H1 (cell line): ENCODE data around the gene KLF13. TPM values are rescaled to one million over a fixed set of nuclear protein-coding genes. Genes with fewer than 3 reads are reported as not detected.

Source experiments
- FOSL1 ChIP-seq: IDR thresholded peaks from 2 replicates; pipeline ENCODE4 v1.6.1; 2011; ENCODE audit warnings: mild to moderate bottlenecking, low read depth, low read length, moderate library complexity; ENCODE audit not compliant: insufficient read depth
- GABPA ChIP-seq: IDR thresholded peaks from 2 replicates; pipeline ENCODE4 v1.6.1; 2011; ENCODE audit warnings: mild to moderate bottlenecking, low read length, moderate library complexity, borderline replicate concordance; ENCODE audit not compliant: insufficient read depth
- HDAC6 ChIP-seq: IDR thresholded peaks from one replicate; pipeline ENCODE4 v1.7.1; 2012; ENCODE audit warnings: low read depth, mild to moderate bottlenecking, inconsistent platforms, low read length, moderate library complexity
- KDM1A ChIP-seq: fragments of 200-600, 300-600 bp; sonication (generic); IDR thresholded peaks from 2 replicates; pipeline ENCODE4 v1.7.1; 2016; ENCODE audit warnings: mild to moderate bottlenecking, low read length, borderline replicate concordance
- PHF8 ChIP-seq: fragments of 200-600 bp; sonication (generic); conservative IDR thresholded peaks from 2 replicates; pipeline ENCODE4 v1.7.1; 2012; ENCODE audit warnings: low read depth, mild to moderate bottlenecking, inconsistent platforms, low read length, moderate library complexity
- polyA plus RNA-seq, 7 experiments: library from polyadenylated mRNA; depleted of rRNA in 3 of 7; stranded (reverse) in 5 of 7; unstranded in 2 of 7; fragments of >200 nt in 5 of 7; fragments of 200-250 nt in 2 of 7; gene quantifications; 1 replicate in 5 of 7; 2 replicates in 1 of 7; 4 replicates in 1 of 7; pipeline versions ENCODE4 v1.2.1 to v1.2.3, GENCODE V29; 2011 to 2013; ENCODE audit warnings: missing spikeins in 2 of 7, mixed read lengths in 2 of 7
- total RNA-seq: library from RNA; stranded (reverse); fragmentation: NEBNext Ultra II Directional; extraction: Animal tissue kit (Norgen Biotek cat#: 25700); gene quantifications from 2 replicates; pipeline ENCODE4 v1.2.1, GENCODE V29; 2021

KLF13 gene
- total and polyA plus RNA-seq, 2 of the 8 experiments (the other 6 are each of a cell fraction or from before 2014, with no cell fraction given): 18.3 to 33.4 TPM

DNA sequence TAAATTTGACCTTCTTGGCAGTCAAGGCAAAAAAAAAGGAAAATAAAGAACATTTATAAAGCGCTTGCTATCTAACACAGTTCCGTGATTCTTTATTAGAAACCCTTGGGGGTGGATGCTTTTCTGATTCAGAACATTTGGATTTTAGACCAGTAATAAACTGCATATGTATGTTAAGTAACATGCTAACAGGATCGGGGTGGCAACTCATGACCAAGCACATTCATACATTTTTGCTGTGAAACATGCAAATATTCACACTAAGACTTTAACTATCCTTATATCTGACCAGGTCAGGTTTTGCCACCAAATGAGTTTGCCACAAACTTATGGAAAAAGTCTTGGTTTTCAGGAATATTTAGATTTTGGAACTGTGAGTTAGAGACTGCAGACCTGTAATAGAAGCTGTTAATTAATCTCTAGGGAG lies 30.4 kb upstream of the KLF13 start (continued):
- TF ChIP-seq HDAC6 (no peak), KDM1A (no peak), PHF8 (no peak), FOSL1 (no peak), GABPA (no peak)
